Measurements from ENCODE around the gene SPATS2.
A peak's percentile ranks its signal among the peaks of the same experiment; 100 is the strongest.

Gene SPATS2

DNA sequence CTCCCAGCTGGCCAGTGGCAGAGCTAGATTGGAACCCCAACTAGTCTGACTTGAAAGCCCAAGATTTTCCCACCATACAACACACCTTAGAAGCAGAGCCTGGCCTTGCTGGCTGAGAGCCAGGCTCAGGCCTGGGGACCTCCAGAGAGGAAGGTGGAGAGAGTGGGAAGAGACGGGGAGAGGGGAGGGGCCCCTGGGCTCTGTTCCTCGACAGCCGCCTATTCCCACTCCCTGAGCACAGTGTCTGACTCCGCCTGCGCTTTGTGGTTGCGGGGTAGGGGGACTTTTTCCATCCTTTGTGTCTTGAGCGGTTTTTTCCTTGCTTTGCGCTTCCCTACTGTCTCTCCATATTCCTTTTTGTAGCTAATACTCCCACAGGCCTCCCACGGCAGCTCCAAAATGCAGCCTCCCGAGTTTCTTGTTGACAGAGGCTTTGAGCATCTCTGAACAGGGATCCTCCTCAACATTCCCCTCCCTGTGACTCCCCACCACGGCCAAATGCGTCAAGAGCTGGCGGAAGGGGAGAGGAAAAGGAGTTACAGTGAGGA is 167.5 kb downstream of the SPATS2 start:
- H3K36me3 ChIP-seq (ENCODE audit: control insufficient read depth, insufficient read depth, low read length) = no peaks in the 10 kb centered on the region
- H3K9me3 ChIP-seq (ENCODE audit: control insufficient read depth, low read length) = no peaks in the 10 kb centered on the region
- no peak overlapping the region for H3K27ac ChIP-seq (ENCODE audit: low read depth, low read length, severe bottlenecking)
- no peak overlapping the region for H3K4me3 ChIP-seq (ENCODE audit: extremely low read depth, insufficient read depth, low read length, poor library complexity, severe bottlenecking)
- H3K4me1 ChIP-seq (ENCODE audit: control insufficient read depth, insufficient read depth, low read length, poor library complexity, severe bottlenecking) = peaks cover 10% of the 10 kb centered on the region
- WGBS, 2 experiments (ENCODE audit: insufficient coverage in 2 of 2) = 58 to 68% methylated on average over 2 to 8 of the region's 13 CpGs

DNA sequence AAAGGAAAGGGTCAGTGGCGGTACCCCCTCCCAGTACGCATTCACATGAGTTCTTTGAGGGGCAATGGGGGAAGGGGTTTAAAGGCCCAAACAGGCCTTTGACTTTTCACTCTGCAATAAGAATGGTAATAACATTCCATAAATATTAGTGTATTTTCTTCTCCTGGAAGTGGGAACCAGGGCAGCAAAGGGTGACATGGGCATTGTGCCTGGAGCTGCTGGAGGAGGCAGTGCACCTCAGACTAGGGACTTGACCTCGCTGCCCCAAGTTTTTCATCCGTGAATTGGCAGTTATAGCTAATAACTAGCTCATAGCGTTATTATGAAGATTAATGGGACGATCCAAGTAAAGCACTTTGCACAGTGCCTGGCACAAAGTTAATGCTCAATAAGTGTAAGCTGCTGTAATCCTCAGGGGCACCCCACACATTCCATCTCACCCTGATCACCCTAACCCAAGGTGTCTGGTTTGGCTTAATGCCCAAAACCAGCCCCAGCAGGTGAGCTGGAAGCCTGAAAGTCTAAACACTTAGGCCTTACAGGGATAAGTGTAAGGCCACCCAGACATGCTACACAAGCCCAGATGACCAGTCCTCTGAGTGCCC is 168.8 kb downstream of the SPATS2 start:
- no peak overlapping the region for H3K4me3 ChIP-seq (ENCODE audit: extremely low read depth, insufficient read depth, low read length, poor library complexity, severe bottlenecking)
- 96 to 100% methylated on average over 4 of the region's 6 CpGs for WGBS, 2 experiments (ENCODE audit: insufficient coverage in 2 of 2)

GRCh38 chr12:49536526-49537071 is 169.3 kb downstream of the SPATS2 start:
- Histone ChIP-seq H3K4me3 (ENCODE audit: extremely low read depth, insufficient read depth, low read length, poor library complexity, severe bottlenecking) (no peak overlapping the region), H3K9me3 (ENCODE audit: control insufficient read depth, low read length) (no peaks in the 10 kb centered on the region), H3K36me3 (ENCODE audit: control insufficient read depth, insufficient read depth, low read length) (no peaks in the 10 kb centered on the region), H3K4me1 (ENCODE audit: control insufficient read depth, insufficient read depth, low read length, poor library complexity, severe bottlenecking) (peaks cover 10% of the 10 kb centered on the region), H3K27ac (ENCODE audit: low read depth, low read length, severe bottlenecking) (no peak overlapping the region)
- 60 to 80% methylated on average over 1 to 3 of the region's 3 CpGs for WGBS, 2 experiments (ENCODE audit: insufficient coverage in 2 of 2)

More for the DNA sequence above, 168.8 kb downstream of the SPATS2 start:
- no peaks in the 10 kb centered on the region for H3K9me3 ChIP-seq (ENCODE audit: control insufficient read depth, low read length)
- no peak overlapping the region for H3K27ac ChIP-seq (ENCODE audit: low read depth, low read length, severe bottlenecking)
- peaks cover 10% of the 10 kb centered on the region for H3K4me1 ChIP-seq (ENCODE audit: control insufficient read depth, insufficient read depth, low read length, poor library complexity, severe bottlenecking)
- no peaks in the 10 kb centered on the region for H3K36me3 ChIP-seq (ENCODE audit: control insufficient read depth, insufficient read depth, low read length)

DNA sequence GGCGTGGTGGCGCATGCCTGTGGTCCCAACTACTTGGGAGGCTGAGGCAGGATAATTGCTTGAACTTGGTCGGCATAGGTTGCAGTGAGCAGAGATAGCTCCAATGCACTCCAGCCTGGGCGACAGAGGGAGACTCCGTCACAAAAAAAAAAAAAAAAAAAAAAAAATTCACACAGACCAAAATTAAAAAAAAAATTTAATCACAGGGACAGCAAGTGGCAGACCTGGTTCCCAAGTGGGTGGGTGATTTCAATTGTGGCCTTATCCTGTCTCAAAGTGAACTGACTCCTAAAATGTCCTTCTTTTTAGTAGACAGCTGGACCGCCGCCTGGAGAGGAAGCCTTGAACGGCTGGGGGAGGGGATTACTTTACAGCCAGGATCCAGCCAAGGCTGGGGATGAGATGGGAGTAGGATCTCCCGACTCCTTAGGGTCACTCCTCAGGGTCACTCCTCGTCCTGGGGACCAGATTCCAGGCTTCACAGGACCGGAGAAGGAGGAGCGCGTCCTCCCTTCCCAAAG is 170.0 kb downstream of the SPATS2 start:
- Histone ChIP-seq H3K4me3 (ENCODE audit: extremely low read depth, insufficient read depth, low read length, poor library complexity, severe bottlenecking) (peak overlapping the region; percentile 28), H3K27ac (ENCODE audit: low read depth, low read length, severe bottlenecking) (no peak overlapping the region), H3K9me3 (ENCODE audit: control insufficient read depth, low read length) (no peaks in the 10 kb centered on the region), H3K36me3 (ENCODE audit: control insufficient read depth, insufficient read depth, low read length) (no peaks in the 10 kb centered on the region), H3K4me1 (ENCODE audit: control insufficient read depth, insufficient read depth, low read length, poor library complexity, severe bottlenecking) (peaks cover 10% of the 10 kb centered on the region)
- 8% methylated on average over 5 to 7 of the region's 13 CpGs for WGBS, 2 experiments (ENCODE audit: insufficient coverage in 2 of 2)

GRCh38 chr12:49537752-49538509 is 170.7 kb downstream of the SPATS2 start:
- H3K4me1 ChIP-seq (ENCODE audit: control insufficient read depth, insufficient read depth, low read length, poor library complexity, severe bottlenecking) = peaks cover 10% of the 10 kb centered on the region
- H3K36me3 ChIP-seq (ENCODE audit: control insufficient read depth, insufficient read depth, low read length) = no peaks in the 10 kb centered on the region
- peak overlapping the region; percentile 28 for H3K4me3 ChIP-seq (ENCODE audit: extremely low read depth, insufficient read depth, low read length, poor library complexity, severe bottlenecking)
- no peak overlapping the region for H3K27ac ChIP-seq (ENCODE audit: low read depth, low read length, severe bottlenecking)
- 0% methylated on average over 45 of the region's 61 CpGs for WGBS, 2 experiments (ENCODE audit: insufficient coverage in 2 of 2)
- no peaks in the 10 kb centered on the region for H3K9me3 ChIP-seq (ENCODE audit: control insufficient read depth, low read length)

DNA sequence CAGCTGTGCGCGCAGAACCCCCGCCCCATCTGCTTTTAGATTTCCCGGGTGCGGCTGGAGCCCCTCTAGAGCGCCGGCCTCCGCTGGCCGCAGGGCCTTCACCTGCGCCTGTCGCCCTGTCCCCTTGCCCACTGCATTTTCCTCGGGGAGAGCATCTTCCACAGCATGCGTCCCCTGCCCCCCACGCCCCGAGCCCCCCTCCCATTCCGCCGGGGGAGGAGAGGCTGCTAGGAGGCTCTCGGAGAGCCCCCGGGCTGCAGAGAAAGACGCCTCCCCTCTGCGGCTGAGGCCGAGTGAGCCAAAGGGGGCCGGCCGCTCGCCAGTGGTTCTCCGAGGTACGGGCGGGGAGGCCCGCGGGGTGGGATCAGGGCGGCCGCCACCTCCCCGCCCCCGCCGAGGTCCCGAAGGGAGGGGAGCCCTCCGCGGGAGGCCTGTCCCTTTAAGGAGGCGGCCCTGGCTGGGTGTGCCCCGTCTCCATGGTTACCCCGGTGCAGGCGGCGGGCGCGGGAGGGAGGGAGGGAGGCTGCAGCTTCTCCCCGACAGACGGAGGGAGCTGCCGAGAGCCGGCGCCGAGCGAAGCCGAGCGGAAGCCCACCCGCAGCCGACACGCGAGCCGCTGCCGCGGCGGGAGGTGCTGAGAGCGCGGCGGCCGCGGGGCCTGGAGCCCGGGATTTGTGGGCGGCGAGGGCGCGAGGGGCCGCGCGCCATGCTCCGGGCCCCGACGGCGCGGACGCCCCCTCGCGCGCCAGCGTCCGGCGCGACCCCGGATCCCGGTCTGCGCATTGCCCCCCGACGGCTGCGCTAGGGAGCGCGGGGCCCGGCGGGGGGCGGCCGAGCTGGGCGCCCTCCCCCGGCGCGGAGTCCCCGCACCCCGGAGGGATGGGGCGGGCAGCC is 171.5 kb downstream of the SPATS2 start, which contains the start of gene KCNH3:
Gene KCNH3, plus strand, starts transcription at position 521 of the 894 bp plus-strand sequence. CDS start 387 bp downstream, outside the sequence.
- Histone ChIP-seq H3K9me3 (ENCODE audit: control insufficient read depth, low read length) (no peaks in the 10 kb centered on the region), H3K4me1 (ENCODE audit: control insufficient read depth, insufficient read depth, low read length, poor library complexity, severe bottlenecking) (peaks cover 10% of the 10 kb centered on the region), H3K27ac (ENCODE audit: low read depth, low read length, severe bottlenecking) (no peak within 1 kb of the TSS), H3K36me3 (ENCODE audit: control insufficient read depth, insufficient read depth, low read length) (no peaks in the 10 kb centered on the region), H3K4me3 (ENCODE audit: extremely low read depth, insufficient read depth, low read length, poor library complexity, severe bottlenecking) (peak within 1 kb of the TSS; percentile 28)
- 2% methylated on average over 82 to 88 of the region's 107 CpGs for WGBS, 2 experiments (ENCODE audit: insufficient coverage in 2 of 2)

DNA sequence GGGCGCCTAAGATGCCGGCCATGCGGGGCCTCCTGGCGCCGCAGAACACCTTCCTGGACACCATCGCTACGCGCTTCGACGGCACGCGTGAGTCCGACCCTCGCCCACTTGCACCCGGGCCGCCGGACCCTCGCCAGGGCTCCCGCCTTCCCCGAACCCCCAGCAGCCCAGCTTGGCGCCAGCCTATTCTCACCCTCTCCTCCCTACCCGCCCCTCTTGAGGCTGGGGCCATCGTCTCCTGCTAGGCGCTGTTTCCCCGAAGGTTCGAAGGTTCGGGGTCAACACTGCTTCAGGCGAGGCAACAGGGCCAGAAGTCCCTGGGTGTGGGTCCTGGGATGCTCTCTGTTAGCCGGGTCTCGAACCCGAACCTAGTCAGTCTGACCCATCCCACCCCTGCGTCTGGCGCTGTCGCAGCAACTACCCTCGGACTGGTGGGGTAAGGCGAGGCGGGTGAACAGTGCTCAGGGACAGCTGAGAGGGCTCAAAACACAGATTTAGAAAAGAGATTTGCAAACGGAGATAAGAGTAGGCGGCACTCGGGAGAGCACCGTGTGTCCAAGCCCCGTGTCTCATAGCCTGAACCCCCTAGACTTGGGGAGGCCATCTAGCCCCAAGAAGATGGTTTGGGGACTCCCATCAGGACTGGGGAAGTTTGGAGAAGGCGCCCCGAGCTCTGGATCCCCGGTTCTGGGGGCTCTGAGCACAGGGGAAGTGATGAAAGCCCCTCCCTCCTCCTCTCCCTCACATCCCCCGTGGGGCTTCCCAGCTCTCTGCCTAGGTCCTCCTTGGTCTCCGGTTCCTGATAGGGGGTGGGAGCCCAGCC is 172.4 kb downstream of the SPATS2 start:
- H3K4me3 ChIP-seq (ENCODE audit: extremely low read depth, insufficient read depth, low read length, poor library complexity, severe bottlenecking) = no peak overlapping the region
- 15% methylated on average over 39 to 40 of the region's 47 CpGs for WGBS, 2 experiments (ENCODE audit: insufficient coverage in 2 of 2)

DNA sequence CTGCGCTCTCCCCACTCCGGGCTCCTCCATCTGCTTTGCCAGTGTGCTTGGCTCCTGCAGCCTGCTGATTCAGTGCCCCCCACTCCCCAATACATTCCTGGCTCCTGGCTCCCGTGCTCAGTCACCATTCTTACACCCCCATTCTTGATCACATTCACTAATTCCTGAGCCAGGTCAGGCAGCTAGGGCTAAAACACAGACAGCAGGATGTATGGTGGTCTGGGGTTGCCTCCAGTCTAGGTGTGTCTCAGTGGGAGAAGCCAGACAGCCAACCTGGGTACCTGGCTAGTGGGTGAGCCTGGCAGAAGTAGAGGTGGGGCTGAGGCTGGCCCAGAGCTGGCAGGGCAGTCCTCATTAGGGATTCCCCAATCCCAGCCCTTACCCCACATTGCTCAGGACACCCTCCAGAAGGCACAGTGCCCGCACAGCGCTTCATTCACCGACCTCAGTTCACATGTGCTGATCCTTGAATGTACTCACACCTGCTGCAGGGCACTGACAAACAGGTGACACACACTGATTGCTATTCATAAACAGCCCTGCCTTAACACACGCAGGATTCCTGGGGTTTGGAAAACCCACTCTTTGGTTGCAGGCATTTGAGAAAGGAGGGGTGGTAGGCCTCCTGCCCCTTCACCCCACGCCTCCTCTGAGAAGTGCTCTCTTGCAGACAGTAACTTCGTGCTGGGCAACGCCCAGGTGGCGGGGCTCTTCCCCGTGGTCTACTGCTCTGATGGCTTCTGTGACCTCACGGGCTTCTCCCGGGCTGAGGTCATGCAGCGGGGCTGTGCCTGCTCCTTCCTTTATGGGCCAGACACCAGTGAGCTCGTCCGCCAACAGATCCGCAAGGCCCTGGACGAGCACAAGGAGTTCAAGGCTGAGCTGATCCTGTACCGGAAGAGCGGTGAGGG is 173.2 kb downstream of the SPATS2 start:
- Histone ChIP-seq H3K27ac (ENCODE audit: low read depth, low read length, severe bottlenecking) (no peak overlapping the region), H3K36me3 (ENCODE audit: control insufficient read depth, insufficient read depth, low read length) (no peaks in the 10 kb centered on the region), H3K4me3 (ENCODE audit: extremely low read depth, insufficient read depth, low read length, poor library complexity, severe bottlenecking) (no peak overlapping the region), H3K4me1 (ENCODE audit: control insufficient read depth, insufficient read depth, low read length, poor library complexity, severe bottlenecking) (peaks cover 10% of the 10 kb centered on the region), H3K9me3 (ENCODE audit: control insufficient read depth, low read length) (no peaks in the 10 kb centered on the region)
- WGBS, 2 experiments (ENCODE audit: insufficient coverage in 2 of 2) = 63 to 65% methylated on average over 20 of the region's 21 CpGs

More for the DNA sequence above, 172.4 kb downstream of the SPATS2 start:
- Histone ChIP-seq H3K9me3 (ENCODE audit: control insufficient read depth, low read length) (no peaks in the 10 kb centered on the region), H3K4me1 (ENCODE audit: control insufficient read depth, insufficient read depth, low read length, poor library complexity, severe bottlenecking) (peaks cover 10% of the 10 kb centered on the region), H3K36me3 (ENCODE audit: control insufficient read depth, insufficient read depth, low read length) (no peaks in the 10 kb centered on the region), H3K27ac (ENCODE audit: low read depth, low read length, severe bottlenecking) (no peak overlapping the region)

Data from mesodermal cell (in vitro differentiated cells).